C4-2B (cell line): ENCODE measurements around the gene BORCS5.

Experiments
- CTCF ChIP-seq: fragments of 450-650 bp; conservative IDR thresholded peaks from 2 replicates; pipeline ENCODE4 v1.5.1; 2017; ENCODE audit warnings: mild to moderate bottlenecking
- ZFX ChIP-seq: fragments of 450-650 bp; IDR thresholded peaks from 2 replicates; pipeline ENCODE4 v1.6.1; 2017

- no peak for TF ChIP-seq CTCF
- TF ChIP-seq ZFX: no peak
Measured at GRCh38 chr12:12465522-12465921, 108.6 kb downstream of the BORCS5 start.
